T-cell (primary cell): ENCODE measurements around the gene ZNF546. TPM values are rescaled to one million over a fixed set of nuclear protein-coding genes. Genes with fewer than 3 reads are reported as not detected.
"Not testable (repeated sequence)": the region's sequence is repeated elsewhere in the genome, so short reads cannot be mapped to it uniquely, and the experiment has no call there.

Experiments used
- ATAC-seq, 4 experiments: fragments of 200-7000 bp in 3 of 4; fragments of 150-1000 bp in 1 of 4; cut with Tn5 transposase; replicated peaks in 1 of 4; 1 replicate in 3 of 4; 2 replicates in 1 of 4; pipeline ENCODE4 v1.10.0; 2021; ENCODE audit warnings: moderate library complexity in 3 of 4, mild to moderate bottlenecking in 2 of 4, moderate number of reproducible peaks in 1 of 4
- CTCF ChIA-PET, 2 donors: fragments of 300-600 bp; sonication (Branson Sonifier 250); formaldehyde crosslinking; loops; one replicate each; lab custom pipeline; 2022; ENCODE audit warnings: antibody characterized with exemption in 2 of 2; lab: Charles Lee
- POLR2A ChIA-PET, 2 donors: fragments of 300-600 bp; sonication (Branson Sonifier 250); formaldehyde crosslinking; loops; one replicate each; lab custom pipeline; 2022; ENCODE audit warnings: antibody characterized with exemption in 2 of 2; lab: Charles Lee
- DNase-seq, 35 experiments: peaks; one replicate each; pipeline versions ENCODE4 v3.0.0 to v3.0.0-alpha.2; 2013 to 2023
- H3K27ac ChIP-seq: one replicate; pipeline ENCODE4 v1.5.1; 2013; ENCODE audit warnings: low read length
- H3K27me3 ChIP-seq, 2 experiments: replicated peaks in 1 of 2; 1 replicate in 1 of 2; 2 replicates in 1 of 2; pipeline versions ENCODE4 v1.6.1 to v1.7.0; 2013; ENCODE audit warnings: low read length in 1 of 2, mixed read lengths in 1 of 2; ENCODE audit not compliant: control insufficient read depth in 2 of 2, insufficient read depth in 2 of 2; ENCODE audit errors: extremely low read depth in 1 of 2
- H3K36me3 ChIP-seq, 2 donors: 1 replicate in 1 of 2; 2 replicates in 1 of 2; pipeline versions ENCODE4 v1.6.1 to v1.7.0; 2013; ENCODE audit warnings: low read length in 1 of 2; ENCODE audit not compliant: control insufficient read depth in 2 of 2, insufficient read depth in 1 of 2; ENCODE audit errors: extremely low read depth in 1 of 2
- H3K4me1 ChIP-seq, 2 experiments: 1 replicate in 1 of 2; 2 replicates in 1 of 2; pipeline versions ENCODE4 v1.6.1 to v1.7.0; 2013; ENCODE audit warnings: low read length in 2 of 2, mixed read lengths in 1 of 2; ENCODE audit not compliant: insufficient read depth in 2 of 2, control insufficient read depth in 1 of 2; ENCODE audit errors: extremely low read depth in 1 of 2
- H3K4me3 ChIP-seq, 2 donors: 1 replicate in 1 of 2; 2 replicates in 1 of 2; pipeline versions ENCODE4 v1.5.1 to v1.7.0; 2013; ENCODE audit warnings: mild to moderate bottlenecking in 2 of 2, low read length in 1 of 2, moderate library complexity in 1 of 2; ENCODE audit not compliant: control insufficient read depth in 1 of 2; ENCODE audit errors: extremely low read depth in 1 of 2
- H3K9me3 ChIP-seq: 2 replicates; pipeline ENCODE4 v1.7.0; 2013
- H3K27ac Mint-ChIP-seq, 2 donors: one replicate each; pipeline ENCODE4 v1.8.0; 2020 to 2021; ENCODE audit warnings: mild to moderate bottlenecking in 2 of 2, mixed read lengths in 2 of 2
- H3K27me3 Mint-ChIP-seq, 2 donors: one replicate each; pipeline ENCODE4 v1.8.0; 2021 to 2022; ENCODE audit warnings: mixed read lengths in 2 of 2
- H3K36me3 Mint-ChIP-seq: one replicate; pipeline ENCODE4 v1.8.0; 2021; ENCODE audit warnings: mixed read lengths
- H3K4me1 Mint-ChIP-seq, 3 donors: one replicate each; pipeline ENCODE4 v1.8.0; 2020 to 2022; ENCODE audit warnings: mixed read lengths in 3 of 3, mild to moderate bottlenecking in 1 of 3
- H3K4me3 Mint-ChIP-seq, 3 donors: one replicate each; pipeline ENCODE4 v1.8.0; 2020 to 2022; ENCODE audit warnings: mild to moderate bottlenecking in 3 of 3, mixed read lengths in 3 of 3, moderate library complexity in 3 of 3
- H3K9me3 Mint-ChIP-seq, 3 donors: one replicate each; pipeline ENCODE4 v1.8.0; 2020 to 2022; ENCODE audit warnings: mixed read lengths in 3 of 3
- WGBS: methylation state at CpG from one replicate; pipeline ENCODE4 v1.1.5; 2013; ENCODE audit warnings: missing lambda C conversion rate; ENCODE audit not compliant: insufficient coverage; 5-methylcytosine and 5-hydroxymethylcytosine counted together
- total RNA-seq, 35 experiments: library from RNA in 6 of 35; stranded (reverse) in 6 of 35; fragments of 120-200 nt in 1 of 35; gene quantifications; one replicate each; pipeline versions ENCODE4 v1.2.1 to v1.2.4 and lab custom pipeline; 2013 to 2026

ZNF546 gene
- total RNA-seq, 5 donors from 2014 or later (not counting 1 experiment from before 2014, with no cell fraction given): 5.9 to 18.0 (median 12.9) TPM

- not testable (repeated sequence) for H3K4me3 Mint-ChIP-seq
Observed at GRCh38 chr19:39957886-39958285, 39.0 kb upstream of the ZNF546 start.

GRCh38 chr19:39958942-39959341 lies 37.9 kb upstream of the ZNF546 start:
- peak overlapping the region in 1 of 2 donors; percentile 1 for H3K4me3 ChIP-seq
- H3K36me3 ChIP-seq, H3K27ac ChIP-seq, H3K27me3 Mint-ChIP-seq, H3K36me3 Mint-ChIP-seq, H3K9me3 Mint-ChIP-seq, H3K9me3 ChIP-seq, POLR2A ChIA-PET, H3K27me3 ChIP-seq: not testable (repeated sequence)
- peaks cover 22 to 29% of the 10 kb centered on the region in 2 experiments for H3K4me1 ChIP-seq
- Mint-ChIP-seq H3K27ac (peak overlapping the region; percentile 91 to 97), H3K4me3 (peak overlapping the region; percentile 62 to 74 (median 64)), H3K4me1 (peaks cover 47 to 61% (median 59%) of the 10 kb centered on the region in 3 donors)
- no CpG with 5 or more reads among the region's 3 CpGs for WGBS
- ATAC-seq (peak; percentile 83 to 96 (median 90)), DNase-seq (peak in 6 of 35 experiments; percentile 11 to 49 (median 36))
- CTCF ChIA-PET: interaction anchor here in 1 of 2 donors (0.7 kb wide), 1 partner anchor 12 kb away, joined by 4 read pairs; the partner anchor contains the start of gene PSMC4

More at GRCh38 chr19:39957886-39958285, 39.0 kb upstream of the ZNF546 start:
- H3K9me3 ChIP-seq, H3K27me3 ChIP-seq, H3K27me3 Mint-ChIP-seq, H3K9me3 Mint-ChIP-seq, H3K27ac ChIP-seq, H3K36me3 Mint-ChIP-seq, CTCF ChIA-PET, H3K36me3 ChIP-seq, ATAC-seq, DNase-seq, H3K4me3 ChIP-seq: not testable (repeated sequence)
- Mint-ChIP-seq H3K4me1 (peaks cover 52 to 65% (median 61%) of the 10 kb centered on the region in 3 donors), H3K27ac (peak overlapping the region; percentile 86 to 89)
- peaks cover 30 to 33% of the 10 kb centered on the region in 2 experiments for H3K4me1 ChIP-seq
- WGBS: 96% methylated on average over 3 of the region's 5 CpGs
- POLR2A ChIA-PET: interaction anchor here in 1 of 2 donors (0.9 kb wide), 1 partner anchor 16 kb away, joined by 3 read pairs; no protein-coding TSS in a partner anchor

- Histone ChIP-seq H3K4me3 (peak overlapping the region in 1 of 2 donors; percentile 1), H3K4me1 (peaks cover 19 to 25% of the 10 kb centered on the region in 2 experiments)
- H3K36me3 Mint-ChIP-seq, H3K27me3 ChIP-seq, CTCF ChIA-PET, H3K36me3 ChIP-seq, DNase-seq, H3K27me3 Mint-ChIP-seq, H3K9me3 Mint-ChIP-seq, POLR2A ChIA-PET, H3K9me3 ChIP-seq, H3K27ac ChIP-seq: not testable (repeated sequence)
- peak overlapping the region; percentile 62 to 74 (median 64) for H3K4me3 Mint-ChIP-seq
- peak overlapping the region; percentile 91 to 97 for H3K27ac Mint-ChIP-seq
- H3K4me1 Mint-ChIP-seq: peaks cover 45 to 56% (median 56%) of the 10 kb centered on the region in 3 donors
- ATAC-seq: peak in 1 of 4 experiments; percentile 24
- WGBS: no CpG with 5 or more reads among the region's 13 CpGs
Observed at GRCh38 chr19:39959407-39959806, 37.5 kb upstream of the ZNF546 start.

GRCh38 chr19:39963898-39964297 lies 33.0 kb upstream of the ZNF546 start:
- H3K9me3 Mint-ChIP-seq: no peaks in the 10 kb centered on the region
- H3K36me3 ChIP-seq: no peaks in the 10 kb centered on the region
- no peaks in the 10 kb centered on the region for H3K27me3 Mint-ChIP-seq
- H3K9me3 ChIP-seq: no peaks in the 10 kb centered on the region
- CTCF ChIA-PET: no interaction called here
- H3K4me3 ChIP-seq: no peak overlapping the region
- DNase-seq (no peak), ATAC-seq (no peak)
- H3K4me3 Mint-ChIP-seq: no peak overlapping the region
- H3K4me1 Mint-ChIP-seq: peaks cover 43 to 47% (median 46%) of the 10 kb centered on the region in 3 donors
- H3K36me3 Mint-ChIP-seq: no peaks in the 10 kb centered on the region
- peaks cover 10 to 26% of the 10 kb centered on the region in 2 experiments for H3K4me1 ChIP-seq
- peak overlapping the region; percentile 47 to 49 for H3K27ac Mint-ChIP-seq
- POLR2A ChIA-PET: no interaction called here
- H3K27me3 ChIP-seq: no peaks in the 10 kb centered on the region
- WGBS: 100% methylated on average over 1 of the region's 3 CpGs
- no peak overlapping the region for H3K27ac ChIP-seq

GRCh38 chr19:39966617-39967016 lies 30.2 kb upstream of the ZNF546 start:
- Histone ChIP-seq H3K4me1 (peaks cover 5 to 39% of the 10 kb centered on the region in 2 experiments), H3K27ac (no peak overlapping the region), H3K36me3 (no peaks in the 10 kb centered on the region), H3K27me3 (no peaks in the 10 kb centered on the region), H3K4me3 (no peak overlapping the region), H3K9me3 (no peaks in the 10 kb centered on the region)
- H3K9me3 Mint-ChIP-seq: no peaks in the 10 kb centered on the region
- 100% methylated on average over 3 of the region's 6 CpGs for WGBS
- no peak for ATAC-seq
- H3K4me1 Mint-ChIP-seq: peaks cover 45 to 53% (median 53%) of the 10 kb centered on the region in 3 donors
- no peak for DNase-seq
- no peak overlapping the region for H3K4me3 Mint-ChIP-seq
- H3K27ac Mint-ChIP-seq: peak overlapping the region in 1 of 2 donors; percentile 34
- CTCF ChIA-PET: interaction anchor here in 1 of 2 donors (0.7 kb wide), 1 partner anchor 52 kb away, joined by 3 read pairs; no protein-coding TSS in a partner anchor
- POLR2A ChIA-PET: no interaction called here
- no peaks in the 10 kb centered on the region for H3K27me3 Mint-ChIP-seq
- H3K36me3 Mint-ChIP-seq: no peaks in the 10 kb centered on the region

- ChIA-PET CTCF (no interaction called here), POLR2A (no interaction called here)
- Histone ChIP-seq H3K9me3 (no peaks in the 10 kb centered on the region), H3K27me3 (no peaks in the 10 kb centered on the region), H3K36me3 (peaks cover 4 to 7% of the 10 kb centered on the region in 2 donors), H3K4me3 (no peak overlapping the region), H3K4me1 (peaks cover 11 to 47% of the 10 kb centered on the region in 2 experiments), H3K27ac (no peak overlapping the region)
- no peak for DNase-seq
- Mint-ChIP-seq H3K27ac (peak overlapping the region; percentile 81 to 98), H3K27me3 (no peaks in the 10 kb centered on the region), H3K36me3 (peaks cover 3% of the 10 kb centered on the region), H3K4me3 (no peak overlapping the region), H3K9me3 (no peaks in the 10 kb centered on the region), H3K4me1 (peaks cover 53 to 62% (median 59%) of the 10 kb centered on the region in 3 donors)
- WGBS: 95% methylated on average over 4 of the region's 9 CpGs
- ATAC-seq: no peak
Observed at GRCh38 chr19:39967561-39967960, 29.3 kb upstream of the ZNF546 start.
